Natural killer cell (primary cell): ENCODE measurements around the gene GFER. TPM values are rescaled to one million over a fixed set of nuclear protein-coding genes. Genes with fewer than 3 reads are reported as not detected.

Experiments
- ATAC-seq, 3 donors: fragments of 150-1000 bp in 2 of 3; fragments of 200-7000 bp in 1 of 3; cut with Tn5 transposase; 1 replicate in 1 of 3; 2 replicates in 2 of 3; pipeline ENCODE4 v1.10.0; 2021; ENCODE audit warnings: mild to moderate bottlenecking in 2 of 3, moderate library complexity in 2 of 3
- DNase-seq, 2 donors: peaks; one replicate each; pipeline versions ENCODE4 v3.0.0 to v3.0.0-alpha.2; 2013 to 2021; ENCODE audit warnings: mixed read lengths in 1 of 2
- H3K27ac ChIP-seq: one replicate; pipeline ENCODE4 v1.5.1; 2013; ENCODE audit warnings: mild to moderate bottlenecking, low read length
- H3K27me3 ChIP-seq: one replicate; pipeline ENCODE4 v1.6.1; 2013; ENCODE audit warnings: low read length; ENCODE audit not compliant: control insufficient read depth, insufficient read depth
- H3K36me3 ChIP-seq: one replicate; pipeline ENCODE4 v1.6.1; 2013; ENCODE audit warnings: low read length; ENCODE audit not compliant: control insufficient read depth, insufficient read depth
- H3K4me1 ChIP-seq: one replicate; pipeline ENCODE4 v1.6.1; 2013; ENCODE audit warnings: low read length; ENCODE audit not compliant: control insufficient read depth, insufficient read depth
- H3K4me3 ChIP-seq: one replicate; pipeline ENCODE4 v1.5.1; 2013; ENCODE audit warnings: low read length
- H3K9me3 ChIP-seq: one replicate; pipeline ENCODE4 v1.6.1; 2013; ENCODE audit warnings: low read length; ENCODE audit not compliant: control insufficient read depth, insufficient read depth
- H3K27ac Mint-ChIP-seq, 2 donors: one replicate each; pipeline ENCODE4 v1.8.0; 2022; ENCODE audit warnings: mild to moderate bottlenecking in 2 of 2, mixed read lengths in 2 of 2, moderate library complexity in 1 of 2
- H3K27me3 Mint-ChIP-seq, 2 donors: one replicate each; pipeline ENCODE4 v1.8.0; 2022; ENCODE audit warnings: low read depth in 2 of 2, mixed read lengths in 2 of 2
- H3K36me3 Mint-ChIP-seq: one replicate; pipeline ENCODE4 v1.8.0; 2022; ENCODE audit warnings: mixed read lengths
- H3K4me1 Mint-ChIP-seq, 2 donors: one replicate each; pipeline ENCODE4 v1.8.0; 2022; ENCODE audit warnings: mixed read lengths in 2 of 2
- H3K4me3 Mint-ChIP-seq: one replicate; pipeline ENCODE4 v1.8.0; 2022; ENCODE audit warnings: mild to moderate bottlenecking, moderate library complexity, mixed read lengths
- H3K9me3 Mint-ChIP-seq, 2 donors: one replicate each; pipeline ENCODE4 v1.8.0; 2022; ENCODE audit warnings: mixed read lengths in 2 of 2
- WGBS: methylation state at CpG from one replicate; pipeline ENCODE4 v1.1.7; 2013; ENCODE audit warnings: missing lambda C conversion rate; ENCODE audit not compliant: insufficient coverage; 5-methylcytosine and 5-hydroxymethylcytosine counted together
- intact Hi-C: fragments of 100-400 bp; cut with micrococcal nuclease; formaldehyde crosslinking; loops from one replicate; pipeline ENCODE4 v1.14.2; 2022
- total RNA-seq, 4 donors: library from RNA; stranded (reverse); fragments of 120-200 nt in 1 of 4; gene quantifications; one replicate each; pipeline versions ENCODE4 v1.2.3 to v1.2.4, GENCODE V29; 2013 to 2022
- TF ChIP-seq, protein P1 (sequence below): fragments of 200-600 bp; IDR thresholded peaks from one replicate; pipeline ENCODE4 v1.8.0; 2022; ENCODE audit warnings: antibody characterized with exemption

GFER gene
- total RNA-seq, 3 donors from 2014 or later (not counting 1 experiment from before 2014, with no cell fraction given), result 23.8 to 29.5 (median 24.6) TPM

DNA sequence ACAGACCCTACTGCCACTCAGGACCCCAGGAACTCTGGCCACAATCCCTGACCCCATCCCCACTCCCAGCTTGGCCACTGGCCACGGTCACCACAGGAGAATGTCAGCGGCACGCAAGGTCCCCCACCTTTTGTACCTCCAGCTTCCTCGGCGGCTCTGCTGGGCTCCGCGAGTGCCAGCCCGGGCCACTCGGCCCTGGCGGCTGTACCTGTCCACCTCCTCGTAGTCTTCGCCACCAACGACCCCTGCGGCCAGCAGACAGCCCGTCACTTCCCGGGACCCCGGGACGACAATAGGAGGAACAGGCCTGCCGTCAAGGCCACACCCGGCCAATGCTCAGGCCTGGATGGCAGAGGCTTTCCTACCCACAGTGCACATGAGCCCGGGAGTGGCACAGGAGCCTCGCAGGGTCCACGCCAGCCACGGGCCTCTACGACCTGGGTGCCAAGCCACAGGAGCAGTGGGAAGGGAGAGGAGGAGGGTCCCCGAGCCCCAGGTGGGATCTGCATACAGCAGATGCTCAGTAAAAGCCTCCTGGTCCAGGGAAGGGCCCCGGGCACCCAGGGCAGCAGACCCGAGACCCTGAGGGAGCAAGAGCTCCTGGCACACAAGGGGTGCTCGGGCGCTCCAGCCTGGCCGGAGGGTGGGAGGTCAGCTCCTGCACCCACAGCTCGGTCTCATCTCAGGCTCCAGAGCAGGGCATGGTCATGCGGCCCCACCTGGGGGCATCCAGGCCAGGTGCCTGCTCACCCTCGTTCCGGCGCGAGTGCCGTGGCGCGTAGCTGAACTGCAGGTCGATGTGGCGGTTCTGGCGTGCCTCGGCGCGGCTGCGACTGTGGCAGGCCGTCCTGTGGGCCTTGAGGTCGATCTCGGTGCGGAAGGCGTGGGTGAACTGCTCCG is 17.7 kb downstream of the GFER start:
- no peaks in the 10 kb centered on the region for H3K9me3 Mint-ChIP-seq
- Histone ChIP-seq H3K36me3 (peaks cover 48% of the 10 kb centered on the region), H3K27me3 (no peaks in the 10 kb centered on the region), H3K9me3 (no peaks in the 10 kb centered on the region), H3K27ac (no peak overlapping the region), H3K4me3 (no peak overlapping the region), H3K4me1 (peaks cover 29% of the 10 kb centered on the region)
- H3K4me1 Mint-ChIP-seq, result peaks cover 4 to 25% of the 10 kb centered on the region in 2 donors
- H3K36me3 Mint-ChIP-seq, result no peaks in the 10 kb centered on the region
- DNase-seq, result no peak
- intact Hi-C loops, result loop anchor here (10.0 kb wide), 2 partner anchors 483 to 663 kb away; no protein-coding TSS in a partner anchor
- H3K27ac Mint-ChIP-seq, result no peak overlapping the region
- ATAC-seq, result no peak
- no peaks in the 10 kb centered on the region for H3K27me3 Mint-ChIP-seq
- TF ChIP-seq, protein P1, sequence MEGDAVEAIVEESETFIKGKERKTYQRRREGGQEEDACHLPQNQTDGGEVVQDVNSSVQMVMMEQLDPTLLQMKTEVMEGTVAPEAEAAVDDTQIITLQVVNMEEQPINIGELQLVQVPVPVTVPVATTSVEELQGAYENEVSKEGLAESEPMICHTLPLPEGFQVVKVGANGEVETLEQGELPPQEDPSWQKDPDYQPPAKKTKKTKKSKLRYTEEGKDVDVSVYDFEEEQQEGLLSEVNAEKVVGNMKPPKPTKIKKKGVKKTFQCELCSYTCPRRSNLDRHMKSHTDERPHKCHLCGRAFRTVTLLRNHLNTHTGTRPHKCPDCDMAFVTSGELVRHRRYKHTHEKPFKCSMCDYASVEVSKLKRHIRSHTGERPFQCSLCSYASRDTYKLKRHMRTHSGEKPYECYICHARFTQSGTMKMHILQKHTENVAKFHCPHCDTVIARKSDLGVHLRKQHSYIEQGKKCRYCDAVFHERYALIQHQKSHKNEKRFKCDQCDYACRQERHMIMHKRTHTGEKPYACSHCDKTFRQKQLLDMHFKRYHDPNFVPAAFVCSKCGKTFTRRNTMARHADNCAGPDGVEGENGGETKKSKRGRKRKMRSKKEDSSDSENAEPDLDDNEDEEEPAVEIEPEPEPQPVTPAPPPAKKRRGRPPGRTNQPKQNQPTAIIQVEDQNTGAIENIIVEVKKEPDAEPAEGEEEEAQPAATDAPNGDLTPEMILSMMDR, result no peak
- H3K4me3 Mint-ChIP-seq, result no peak overlapping the region
- 98% methylated on average over 53 of the region's 53 CpGs for WGBS

DNA sequence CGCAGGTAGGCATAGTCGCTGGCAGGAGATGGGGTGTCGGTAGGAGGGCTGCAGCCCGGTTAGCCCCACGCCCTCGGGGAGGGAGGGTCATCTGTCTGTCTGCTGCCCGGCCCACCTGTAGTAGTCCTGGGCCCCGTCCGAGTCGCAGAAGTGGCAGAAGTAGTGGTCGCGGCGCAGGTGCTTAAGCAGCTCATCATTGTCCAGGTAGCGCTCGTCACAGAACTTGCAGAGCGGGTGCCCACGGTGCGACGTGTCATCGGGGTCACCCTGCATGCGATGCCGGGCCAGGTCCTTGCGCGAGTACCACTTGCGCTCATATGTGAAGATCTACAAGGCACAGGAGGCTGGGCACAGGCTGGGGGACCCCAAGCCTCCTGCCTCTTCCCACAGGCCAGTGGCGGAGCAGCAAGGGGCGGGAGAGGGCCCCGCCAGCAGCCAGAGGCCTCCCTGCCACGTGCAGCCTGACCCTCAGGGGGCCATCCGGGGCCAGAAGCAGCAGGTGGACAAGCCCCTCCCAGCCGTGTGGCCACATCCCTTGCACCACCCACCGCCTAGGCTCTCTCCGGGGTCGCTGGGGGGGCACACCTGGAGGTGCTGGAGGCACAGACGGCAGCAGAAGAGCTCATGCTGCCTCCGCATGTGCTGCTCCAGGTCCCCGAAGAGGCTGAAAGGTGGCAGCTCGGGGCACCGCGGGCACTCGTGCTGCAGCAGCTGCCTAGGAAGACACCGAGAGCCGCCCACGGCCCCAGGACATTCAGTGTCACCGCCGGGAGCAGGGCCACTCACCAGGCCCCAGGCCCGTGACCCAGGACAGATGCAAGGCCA is 18.6 kb downstream of the GFER start:
- peaks cover 43% of the 10 kb centered on the region for H3K36me3 ChIP-seq
- Mint-ChIP-seq H3K4me1 (peaks cover 9 to 34% of the 10 kb centered on the region in 2 donors), H3K27ac (no peak overlapping the region), H3K36me3 (no peaks in the 10 kb centered on the region), H3K9me3 (no peaks in the 10 kb centered on the region), H3K4me3 (no peak overlapping the region), H3K27me3 (no peaks in the 10 kb centered on the region)
- no peak overlapping the region for H3K4me3 ChIP-seq
- H3K27ac ChIP-seq, result no peak overlapping the region
- no peaks in the 10 kb centered on the region for H3K9me3 ChIP-seq
- H3K27me3 ChIP-seq, result no peaks in the 10 kb centered on the region
- WGBS, result 97% methylated on average over 47 of the region's 47 CpGs
- no peak for DNase-seq
- intact Hi-C loops, result loop anchor here (10.0 kb wide), 2 partner anchors 482 to 662 kb away; no protein-coding TSS in a partner anchor
- ATAC-seq, result no peak
- TF ChIP-seq, protein P1, result no peak
- H3K4me1 ChIP-seq, result peaks cover 38% of the 10 kb centered on the region

DNA sequence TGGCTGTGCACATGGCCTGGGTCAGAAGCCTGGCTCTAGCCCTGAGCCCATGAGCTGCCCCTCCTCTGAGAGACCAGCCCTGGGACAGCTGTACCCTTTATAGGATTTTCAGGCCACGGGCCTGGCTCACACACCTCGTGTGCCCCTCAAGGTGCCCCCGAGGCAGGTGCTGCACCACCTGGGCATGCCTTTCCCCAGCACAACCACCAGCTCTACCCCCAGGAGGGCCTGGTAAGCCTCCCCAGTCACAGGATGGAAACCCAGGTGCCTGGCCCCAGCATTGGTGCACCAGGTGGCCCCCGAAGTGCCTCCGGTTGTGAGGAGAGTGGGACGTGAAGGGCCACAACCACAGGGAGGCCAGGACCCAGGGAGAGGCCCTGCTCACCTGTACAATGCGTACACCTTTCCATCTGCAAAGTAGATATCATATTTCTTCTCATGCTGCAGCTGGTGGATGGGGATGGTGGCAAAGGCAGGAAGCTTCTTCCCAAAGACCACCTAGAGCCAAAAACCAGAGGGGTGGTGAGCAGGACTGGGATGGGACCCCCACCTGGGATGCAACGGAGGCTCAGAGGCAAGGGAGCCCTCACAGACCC is 19.3 kb downstream of the GFER start:
- Histone ChIP-seq H3K4me3 (no peak overlapping the region), H3K4me1 (peaks cover 45% of the 10 kb centered on the region), H3K27me3 (no peaks in the 10 kb centered on the region), H3K27ac (no peak overlapping the region), H3K9me3 (no peaks in the 10 kb centered on the region), H3K36me3 (peaks cover 39% of the 10 kb centered on the region)
- 82% methylated on average over 7 of the region's 8 CpGs for WGBS
- intact Hi-C loops, result loop anchor here (10.0 kb wide), 2 partner anchors 481 to 661 kb away; no protein-coding TSS in a partner anchor
- DNase-seq (no peak), ATAC-seq (no peak)
- Mint-ChIP-seq H3K9me3 (no peaks in the 10 kb centered on the region), H3K27me3 (no peaks in the 10 kb centered on the region), H3K36me3 (no peaks in the 10 kb centered on the region), H3K27ac (no peak overlapping the region), H3K4me1 (peaks cover 16 to 41% of the 10 kb centered on the region in 2 donors), H3K4me3 (no peak overlapping the region)
- TF ChIP-seq, protein P1, result no peak
